Mucosa of rectum (tissue), 2 donors: ENCODE measurements around the gene EDC3.
"Not testable (repeated sequence)": the region's sequence is repeated elsewhere in the genome, so short reads cannot be mapped to it uniquely, and the experiment has no call there.

Source experiments
- H3K27ac ChIP-seq, 2 donors: one replicate each; pipeline ENCODE4 v1.7.0; 2013; ENCODE audit warnings: inconsistent platforms in 2 of 2, low read depth in 2 of 2, low read length in 2 of 2
- H3K27me3 ChIP-seq, 2 donors: one replicate each; pipeline ENCODE4 v1.7.0; 2013; ENCODE audit warnings: low read length in 2 of 2; ENCODE audit not compliant: control insufficient read depth in 2 of 2, insufficient read depth in 2 of 2
- H3K36me3 ChIP-seq, 2 donors: one replicate each; pipeline ENCODE4 v1.7.0; 2013; ENCODE audit warnings: low read length in 2 of 2; ENCODE audit not compliant: control insufficient read depth in 2 of 2, insufficient read depth in 2 of 2
- H3K4me1 ChIP-seq, 2 donors: one replicate each; pipeline ENCODE4 v1.7.0; 2013; ENCODE audit warnings: low read length in 2 of 2, mild to moderate bottlenecking in 1 of 2; ENCODE audit not compliant: control insufficient read depth in 2 of 2, insufficient read depth in 2 of 2
- H3K4me3 ChIP-seq, 2 donors: one replicate each; pipeline ENCODE4 v1.7.0; 2013; ENCODE audit warnings: low read length in 2 of 2
- H3K9ac ChIP-seq, 2 donors: one replicate each; pipeline ENCODE4 v1.7.0; 2013; ENCODE audit warnings: low read length in 2 of 2, low read depth in 1 of 2, mild to moderate bottlenecking in 1 of 2
- H3K9me3 ChIP-seq, 2 donors: one replicate each; pipeline ENCODE4 v1.7.0; 2013; ENCODE audit warnings: low read length in 2 of 2; ENCODE audit not compliant: control insufficient read depth in 2 of 2
- donor health status: healthy.
- donor health status: Normal muscosa, but diverticular disease.

Gene EDC3

GRCh38 chr15:74676801-74677200 is 19.0 kb downstream of the EDC3 start:
- Histone ChIP-seq H3K27ac (no peak overlapping the region), H3K9ac (no peak overlapping the region), H3K36me3 (peaks cover 7 to 21% of the 10 kb centered on the region in 2 donors), H3K27me3 (no peaks in the 10 kb centered on the region), H3K4me1 (no peaks in the 10 kb centered on the region), H3K9me3 (no peaks in the 10 kb centered on the region), H3K4me3 (no peak overlapping the region)

- no peak overlapping the region for H3K4me3 ChIP-seq
- H3K36me3 ChIP-seq: peaks cover 20 to 36% of the 10 kb centered on the region in 2 donors
- no peak overlapping the region for H3K9ac ChIP-seq
- H3K27ac ChIP-seq: no peak overlapping the region
- no peaks in the 10 kb centered on the region for H3K4me1 ChIP-seq
- H3K27me3 ChIP-seq: no peaks in the 10 kb centered on the region
- no peaks in the 10 kb centered on the region for H3K9me3 ChIP-seq
These were observed 21.7 kb downstream of the EDC3 start for GRCh38 chr15:74674161-74674560.

GRCh38 chr15:74669627-74670026 is 26.2 kb downstream of the EDC3 start:
- Histone ChIP-seq H3K27me3 (no peaks in the 10 kb centered on the region), H3K36me3 (peaks cover 20 to 31% of the 10 kb centered on the region in 2 donors), H3K4me3 (no peak overlapping the region), H3K4me1 (peaks cover under 1 to 3% of the 10 kb centered on the region in 2 donors), H3K27ac (no peak overlapping the region), H3K9ac (no peak overlapping the region), H3K9me3 (no peaks in the 10 kb centered on the region)

GRCh38 chr15:74667975-74668374 is 27.8 kb downstream of the EDC3 start:
- Histone ChIP-seq H3K4me3 (no peak overlapping the region), H3K4me1 (peaks cover 12 to 13% of the 10 kb centered on the region in 2 donors), H3K27ac (no peak overlapping the region), H3K27me3 (no peaks in the 10 kb centered on the region), H3K36me3 (peaks cover 16 to 22% of the 10 kb centered on the region in 2 donors), H3K9ac (no peak overlapping the region), H3K9me3 (no peaks in the 10 kb centered on the region)

- H3K9me3 ChIP-seq: no peaks in the 10 kb centered on the region
- H3K4me1 ChIP-seq: peaks cover 14 to 20% of the 10 kb centered on the region in 2 donors
- no peak overlapping the region for H3K4me3 ChIP-seq
- H3K9ac ChIP-seq: no peak overlapping the region
- no peaks in the 10 kb centered on the region for H3K36me3 ChIP-seq
- peak overlapping the region; percentile 49 to 67 for H3K27ac ChIP-seq
- H3K27me3 ChIP-seq: no peaks in the 10 kb centered on the region
These were observed 31.2 kb downstream of the EDC3 start for GRCh38 chr15:74664670-74665069.

GRCh38 chr15:74664028-74664616 is 31.7 kb downstream of the EDC3 start:
- Histone ChIP-seq H3K27me3 (no peaks in the 10 kb centered on the region), H3K36me3 (no peaks in the 10 kb centered on the region), H3K9me3 (no peaks in the 10 kb centered on the region), H3K27ac (peak overlapping the region; percentile 54 to 67), H3K4me3 (no peak overlapping the region), H3K9ac (no peak overlapping the region), H3K4me1 (peaks cover 14 to 20% of the 10 kb centered on the region in 2 donors)

GRCh38 chr15:74663303-74664027 is 32.4 kb downstream of the EDC3 start:
- Histone ChIP-seq H3K4me3 (no peak overlapping the region), H3K9ac (no peak overlapping the region), H3K27ac (peak overlapping the region; percentile 54 to 67), H3K9me3 (no peaks in the 10 kb centered on the region), H3K27me3 (no peaks in the 10 kb centered on the region), H3K36me3 (no peaks in the 10 kb centered on the region), H3K4me1 (peaks cover 14 to 20% of the 10 kb centered on the region in 2 donors)

- Histone ChIP-seq H3K9me3 (no peaks in the 10 kb centered on the region), H3K4me1 (peaks cover 14 to 20% of the 10 kb centered on the region in 2 donors), H3K36me3 (no peaks in the 10 kb centered on the region), H3K4me3 (no peak overlapping the region), H3K27me3 (no peaks in the 10 kb centered on the region), H3K9ac (no peak overlapping the region), H3K27ac (peak overlapping the region in 1 of 2 donors; percentile 53)
These were observed 33.6 kb downstream of the EDC3 start for GRCh38 chr15:74662064-74662860.

- not testable (repeated sequence) for H3K9ac ChIP-seq, H3K27me3 ChIP-seq, H3K36me3 ChIP-seq, H3K9me3 ChIP-seq, H3K27ac ChIP-seq, H3K4me3 ChIP-seq
- H3K4me1 ChIP-seq: peaks cover 14 to 20% of the 10 kb centered on the region in 2 donors
These were observed 34.5 kb downstream of the EDC3 start for GRCh38 chr15:74661280-74661679.

GRCh38 chr15:74657846-74658245 is 38.0 kb downstream of the EDC3 start:
- H3K4me3 ChIP-seq: no peak overlapping the region
- H3K9me3 ChIP-seq: no peaks in the 10 kb centered on the region
- H3K36me3 ChIP-seq: peaks cover 3% of the 10 kb centered on the region in 2 donors
- H3K9ac ChIP-seq: no peak overlapping the region
- no peak overlapping the region for H3K27ac ChIP-seq
- no peaks in the 10 kb centered on the region for H3K27me3 ChIP-seq
- peaks cover 14 to 24% of the 10 kb centered on the region in 2 donors for H3K4me1 ChIP-seq
